HG03520 (cell line): ENCODE results near the gene HRK.
"Not testable (repeated sequence)": the region's sequence is repeated elsewhere in the genome, so short reads cannot be mapped to it uniquely, and the experiment has no call there.

ENCODE experiments used
- ATAC-seq: cut with Tn5 transposase; IDR thresholded peaks from one replicate; pipeline ENCODE4 v1.9.1; 2021; ENCODE audit warnings: mild to moderate bottlenecking, moderate library complexity; ENCODE audit not compliant: unreplicated experiment

The HRK gene

DNA sequence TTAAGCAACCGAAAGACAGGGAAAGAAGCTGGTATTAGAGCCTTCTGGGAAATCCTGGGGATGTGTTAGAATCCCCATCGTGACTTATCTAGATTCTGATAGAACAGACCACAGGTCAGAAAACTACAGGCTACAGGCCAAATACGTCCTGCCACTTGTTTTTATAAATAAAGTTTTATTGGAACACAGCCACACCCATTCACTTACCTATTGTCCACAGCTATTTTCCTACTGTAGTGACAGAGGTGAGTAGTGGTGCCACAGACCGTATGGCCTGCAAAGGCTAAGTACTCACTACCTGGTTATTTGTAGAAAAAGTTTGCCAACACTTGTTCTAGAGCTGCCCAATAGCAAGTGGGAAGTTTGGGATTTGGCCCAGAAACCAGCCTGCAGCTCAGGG is 53.8 kb downstream of the HRK start:
- ATAC-seq = no peak

DNA sequence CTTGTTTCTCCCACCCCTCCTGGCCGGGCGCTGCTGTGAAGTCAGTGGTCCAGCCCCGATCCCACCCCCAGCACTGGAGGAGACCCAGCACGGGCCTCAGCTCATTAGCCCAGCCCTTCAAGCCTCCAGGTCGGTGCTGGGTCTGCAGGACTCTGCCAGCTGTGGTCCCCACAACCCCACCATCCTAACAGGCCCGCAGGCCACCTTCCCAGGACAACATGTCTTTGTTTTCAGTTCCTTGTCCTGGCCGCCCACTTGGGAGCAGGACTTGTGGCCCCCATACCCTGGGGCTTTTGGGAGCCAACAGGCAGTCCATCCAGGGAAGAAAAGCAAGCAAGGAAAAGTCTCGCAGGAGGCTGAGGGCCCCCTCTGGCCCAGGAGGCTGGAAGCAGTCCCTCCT is 60.0 kb downstream of the HRK start:
- ATAC-seq = no peak

DNA sequence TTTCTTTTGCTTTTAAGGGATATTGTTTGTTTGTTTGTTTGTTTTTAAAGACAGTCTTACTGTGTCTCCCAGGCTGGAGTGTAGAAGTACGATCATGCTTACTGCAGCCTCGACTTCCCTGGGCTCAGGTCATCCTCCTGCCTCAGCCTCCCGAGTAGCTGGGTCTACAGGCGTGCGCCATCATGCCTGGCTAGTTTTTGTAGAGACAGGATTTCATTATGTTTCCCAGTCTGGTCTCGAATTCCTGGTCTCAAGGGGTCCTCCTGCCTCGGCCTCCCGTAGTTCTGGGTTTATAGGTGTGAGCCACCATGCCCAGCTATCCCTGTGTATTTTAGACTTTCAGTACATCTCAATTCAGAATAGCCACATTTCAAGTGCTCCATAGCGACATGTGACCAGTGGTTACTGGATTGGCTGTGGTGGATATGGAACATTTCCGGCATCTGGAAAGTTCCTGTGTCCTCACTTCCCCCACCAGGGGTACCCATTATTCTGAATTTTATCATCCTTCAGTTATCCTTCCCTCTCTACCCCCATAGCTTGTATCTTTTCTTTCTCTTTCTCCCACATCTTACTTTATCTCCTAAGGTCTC is 61.1 kb downstream of the HRK start:
- ATAC-seq = no peak

DNA sequence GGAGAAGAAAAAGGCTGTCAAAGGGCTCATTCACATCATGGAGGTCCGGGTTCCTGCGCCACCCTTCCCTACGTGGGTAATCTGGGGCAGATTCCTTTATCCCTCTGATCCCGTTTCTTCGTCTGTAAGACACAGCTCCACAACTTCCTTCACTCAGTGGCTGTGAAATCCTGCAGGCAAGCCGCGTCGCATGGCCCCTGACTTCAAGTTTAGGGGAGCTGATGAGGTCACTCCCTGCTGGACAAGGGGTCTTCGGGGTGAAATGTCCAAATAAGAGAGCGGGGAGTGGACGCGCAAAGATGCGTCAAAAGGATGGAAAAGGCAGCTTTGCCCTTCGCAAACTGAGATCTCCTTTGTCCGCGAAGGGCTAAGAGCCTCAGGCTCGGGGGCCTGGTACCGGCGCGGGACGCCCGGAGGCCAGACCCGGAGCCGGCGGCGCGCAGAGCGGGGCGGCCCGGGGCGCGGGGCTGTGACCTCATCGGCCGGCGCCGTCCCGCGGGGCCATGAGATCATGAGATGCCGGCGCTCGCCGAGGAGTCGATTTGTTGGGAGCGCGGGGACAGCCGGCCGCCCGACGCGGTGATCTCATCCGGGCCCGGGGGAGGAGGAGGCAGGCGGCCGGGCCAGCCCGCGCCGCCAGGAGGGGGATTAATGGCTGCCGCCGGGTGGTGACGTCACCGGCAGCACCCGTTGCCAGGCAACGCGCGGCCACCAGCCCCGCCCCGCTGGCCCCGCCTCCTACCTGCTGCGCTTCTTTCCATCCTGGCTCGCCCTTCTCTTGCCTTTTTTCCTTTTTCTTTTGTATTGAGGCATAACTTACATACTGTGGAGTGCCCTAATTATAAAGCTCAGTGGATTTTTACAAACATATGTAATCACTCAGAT is 62.1 kb downstream of the HRK start:
- ATAC-seq = peak; percentile 82

DNA sequence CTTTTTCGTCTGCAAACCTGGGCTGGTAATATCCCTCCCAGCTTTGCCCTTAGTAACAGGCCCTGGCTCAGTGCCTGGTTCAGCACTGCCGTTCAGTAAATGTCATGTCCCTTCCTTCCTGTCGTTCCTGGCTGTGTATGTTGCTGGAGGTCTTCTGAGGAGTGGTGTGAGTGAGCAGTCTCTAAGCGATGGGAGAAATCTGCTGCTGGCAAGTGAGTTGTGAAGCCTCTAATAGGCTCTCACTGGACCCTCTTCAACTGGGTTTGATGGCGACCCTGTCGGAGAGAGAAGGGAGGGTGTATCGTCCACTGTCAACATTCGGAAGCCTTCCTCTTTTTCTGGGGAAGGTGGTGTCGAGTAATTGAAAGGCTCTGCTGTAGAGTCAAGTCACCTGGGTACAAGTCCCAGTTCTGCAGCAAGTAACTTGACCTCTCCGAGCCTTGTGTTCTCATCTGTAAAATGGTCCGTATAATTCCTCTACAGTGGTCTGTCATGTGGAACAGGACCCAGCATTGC is 62.8 kb downstream of the HRK start:
- no peak for ATAC-seq

DNA sequence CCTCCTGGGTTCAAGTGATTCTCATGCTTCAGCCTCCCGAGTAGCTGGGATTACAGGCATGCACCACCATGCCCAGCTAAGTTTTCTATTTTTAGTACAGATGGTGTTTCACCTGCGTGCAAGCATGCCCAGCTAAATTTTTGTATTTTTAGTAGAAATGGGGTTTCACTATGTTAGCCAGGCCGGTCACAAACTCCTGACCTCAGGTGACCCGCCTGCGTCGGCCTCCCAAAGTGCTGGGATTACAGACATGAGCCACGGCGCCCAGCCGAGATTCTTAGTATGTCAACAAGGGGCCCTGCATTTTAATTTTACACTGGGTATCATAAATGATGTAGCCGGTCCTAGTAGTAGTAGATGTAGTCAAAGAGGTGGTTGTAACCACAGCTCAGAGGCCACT is 66.5 kb downstream of the HRK start:
- not testable (repeated sequence) for ATAC-seq

DNA sequence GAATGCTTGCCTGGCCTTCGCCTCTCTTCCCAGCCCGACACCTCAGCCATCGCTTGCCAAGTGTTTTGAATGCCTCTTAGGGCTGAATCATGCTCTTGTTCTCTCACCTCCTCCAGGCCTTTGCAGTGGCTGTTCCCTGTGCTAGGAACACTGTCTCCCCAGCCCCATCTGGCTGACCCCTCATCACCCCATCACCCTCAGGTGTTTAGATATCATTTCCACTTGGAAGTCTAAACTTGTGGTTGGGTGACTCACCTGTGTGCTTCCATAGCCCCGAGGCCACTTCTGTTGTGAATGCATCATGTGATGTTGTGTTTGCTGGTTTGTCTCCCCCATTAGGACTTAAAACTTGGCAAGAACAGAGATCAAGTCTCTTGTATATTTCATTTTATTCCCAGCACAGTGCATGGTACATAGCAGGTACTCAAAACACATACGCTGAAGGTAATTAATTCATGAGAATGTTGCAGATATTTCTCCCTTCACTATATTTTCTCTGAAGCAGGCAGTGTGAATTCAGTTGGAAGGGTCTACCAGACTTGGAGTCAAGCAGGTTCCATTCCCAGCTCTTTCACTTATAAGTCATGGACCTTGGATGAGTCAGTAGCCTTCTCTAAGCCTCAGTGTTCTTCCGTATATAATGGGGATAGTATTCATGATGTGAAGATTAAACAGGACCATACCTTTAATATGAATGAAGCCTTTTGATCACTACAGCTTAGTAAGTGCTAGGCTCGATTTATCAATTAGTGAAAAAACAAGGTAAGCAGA is 67.8 kb downstream of the HRK start:
- ATAC-seq = no peak

DNA sequence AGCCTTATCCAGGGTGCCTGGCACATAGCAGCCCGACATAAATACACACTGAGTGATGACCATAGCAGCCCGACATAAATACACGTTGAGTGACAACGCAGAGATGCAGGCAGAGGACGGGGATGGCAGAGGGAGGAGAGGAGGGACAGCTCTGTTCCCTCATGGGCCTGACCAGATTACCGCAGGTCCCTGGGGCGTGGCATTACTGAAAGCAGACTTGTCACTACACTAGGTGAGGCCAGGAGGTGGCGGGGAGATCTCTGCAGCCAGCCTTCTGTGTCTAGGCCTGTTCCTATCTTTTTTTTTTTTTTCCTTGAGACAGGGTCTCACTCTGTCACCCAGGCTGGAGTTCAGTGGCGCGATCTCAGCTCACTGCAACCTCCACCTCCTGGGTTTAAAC is 69.0 kb downstream of the HRK start:
- no peak for ATAC-seq

DNA sequence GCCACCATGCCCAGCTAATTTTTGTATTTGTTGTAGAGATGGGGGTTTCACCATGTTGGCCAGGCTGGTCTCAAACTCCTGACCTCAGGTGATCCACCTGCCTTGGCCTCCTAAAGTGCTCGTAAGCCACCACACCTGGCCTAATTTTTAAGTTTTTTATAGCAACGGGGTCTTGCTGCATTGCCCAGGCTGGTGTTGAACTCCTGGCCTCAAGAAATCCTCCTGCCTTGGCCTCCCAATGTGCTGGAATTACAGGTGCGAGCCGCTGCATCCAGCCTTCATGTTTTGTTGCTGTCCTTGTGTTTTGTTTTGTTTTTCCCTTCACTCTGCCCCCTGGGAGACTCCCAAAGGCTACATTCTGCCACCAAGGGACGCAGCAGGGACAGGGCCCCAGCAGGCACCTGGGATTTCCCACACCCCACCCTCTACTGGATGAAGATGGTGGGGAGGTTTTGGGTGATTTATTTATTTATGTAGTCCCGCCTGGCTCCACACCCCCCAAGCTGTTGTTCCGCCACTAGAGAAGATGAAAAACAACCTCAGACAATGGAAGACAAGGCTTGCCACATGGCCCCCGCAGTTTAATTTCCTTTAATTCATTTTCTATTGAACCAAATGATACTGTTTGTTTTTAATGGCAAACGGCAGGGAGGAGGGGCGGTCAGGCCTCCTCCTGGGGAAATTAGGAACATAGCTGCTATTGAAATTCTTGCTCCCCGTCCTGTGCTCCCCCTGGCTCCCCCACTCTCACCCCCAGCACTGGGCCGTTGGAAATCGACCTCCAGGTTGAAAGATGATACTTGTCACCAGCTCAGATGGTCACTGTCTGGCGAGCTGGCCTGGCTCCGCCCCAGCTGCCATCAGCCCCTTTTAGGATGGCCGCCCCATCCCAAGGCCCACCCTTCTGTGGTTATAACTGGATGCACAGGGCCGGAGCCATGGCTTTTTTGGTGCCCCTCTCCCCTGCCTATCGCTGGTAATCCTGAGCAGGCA is 72.8 kb downstream of the HRK start:
- no peak for ATAC-seq

DNA sequence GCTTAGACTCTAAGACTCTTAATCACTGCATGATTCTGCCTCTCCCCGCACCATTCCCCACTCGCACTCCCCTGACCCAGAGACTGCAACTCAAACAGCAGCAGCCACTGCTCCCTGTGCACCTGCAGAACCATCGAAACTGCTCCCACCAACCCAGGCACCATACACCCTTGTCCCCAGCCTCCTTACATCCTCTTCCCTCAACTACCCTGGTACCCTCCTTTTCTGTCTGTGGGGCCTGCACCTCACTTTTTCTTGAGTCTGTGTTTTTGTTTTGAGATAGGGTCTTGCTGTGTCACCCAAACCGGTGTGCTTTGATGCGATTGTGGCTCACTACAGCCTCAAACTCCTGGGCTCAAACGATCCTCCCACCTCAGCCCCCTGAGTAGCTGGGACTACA is 73.7 kb downstream of the HRK start:
- no peak for ATAC-seq

DNA sequence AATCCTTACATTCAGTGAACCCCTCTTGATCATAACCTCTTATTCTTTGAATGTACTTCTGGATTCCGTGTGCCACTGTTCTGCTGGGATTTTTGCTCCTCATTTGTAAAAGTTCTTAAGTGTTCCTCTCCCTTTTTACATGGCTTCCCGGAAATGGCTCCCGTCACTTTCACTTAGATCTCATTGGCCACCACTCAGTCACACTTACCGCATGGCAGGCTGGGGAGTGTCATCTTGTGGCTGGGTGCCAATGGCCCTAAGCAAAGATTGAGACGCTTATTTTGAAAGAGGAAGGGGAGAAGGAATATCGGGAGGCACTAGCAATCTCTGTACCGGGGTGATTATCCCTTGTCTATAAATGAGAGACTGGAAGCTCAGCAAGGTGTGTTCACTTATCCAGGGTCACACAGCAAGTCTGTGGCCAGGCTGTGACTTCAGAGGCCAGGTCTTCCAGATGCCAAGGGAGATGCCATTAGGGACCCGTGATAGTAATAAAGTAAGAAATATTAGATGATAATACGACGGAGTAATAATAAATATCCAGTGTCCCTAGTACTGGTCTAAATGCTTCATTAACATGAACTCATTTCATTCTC is 74.3 kb downstream of the HRK start:
- no peak for ATAC-seq
